Activated naive CD8-positive, alpha-beta T cell treated with anti-CD3 and anti-CD28 coated beads for 36 hours (primary cell): Measurements from ENCODE around the gene SEMA5B. TPM values are rescaled to one million over a fixed set of nuclear protein-coding genes. Genes with fewer than 3 reads are reported as not detected.

ENCODE experiments used
- DNase-seq: peaks from one replicate; pipeline ENCODE4 v3.0.0; 2021
- H3K27ac Mint-ChIP-seq: one replicate; pipeline ENCODE4 v1.8.0; 2022; ENCODE audit warnings: mild to moderate bottlenecking, moderate library complexity, mixed read lengths
- H3K27me3 Mint-ChIP-seq: one replicate; pipeline ENCODE4 v1.8.0; 2022; ENCODE audit warnings: mild to moderate bottlenecking, mixed read lengths
- H3K36me3 Mint-ChIP-seq: one replicate; pipeline ENCODE4 v1.8.0; 2021; ENCODE audit warnings: mild to moderate bottlenecking, mixed read lengths
- H3K4me1 Mint-ChIP-seq: one replicate; pipeline ENCODE4 v1.8.0; 2021; ENCODE audit warnings: mixed read lengths
- H3K4me3 Mint-ChIP-seq: one replicate; pipeline ENCODE4 v1.8.0; 2022; ENCODE audit warnings: mild to moderate bottlenecking, moderate library complexity, mixed read lengths
- H3K9me3 Mint-ChIP-seq: one replicate; pipeline ENCODE4 v1.8.0; 2022; ENCODE audit warnings: mixed read lengths
- total RNA-seq, 2 experiments: library from RNA; stranded (reverse); gene quantifications; one replicate each; pipeline ENCODE4 v1.2.3, GENCODE V29; 2021

Gene SEMA5B
- total RNA-seq, 2 experiments from 2014 or later = not detected

- Mint-ChIP-seq H3K27me3 (peaks cover 57% of the 10 kb centered on the region), H3K27ac (no peak overlapping the region), H3K4me1 (peaks cover 5% of the 10 kb centered on the region), H3K9me3 (no peaks in the 10 kb centered on the region), H3K36me3 (no peaks in the 10 kb centered on the region), H3K4me3 (no peak overlapping the region)
- no peak for DNase-seq
These were observed 111.0 kb downstream of the SEMA5B start for GRCh38 chr3:122916580-122916979.

- H3K27me3 Mint-ChIP-seq = peaks cover 57% of the 10 kb centered on the region
- no peaks in the 10 kb centered on the region for H3K36me3 Mint-ChIP-seq
- no peak overlapping the region for H3K27ac Mint-ChIP-seq
- no peaks in the 10 kb centered on the region for H3K9me3 Mint-ChIP-seq
- no peak for DNase-seq
- H3K4me1 Mint-ChIP-seq = peaks cover 5% of the 10 kb centered on the region
- no peak overlapping the region for H3K4me3 Mint-ChIP-seq
These were observed 111.5 kb downstream of the SEMA5B start for GRCh38 chr3:122916084-122916483.

GRCh38 chr3:122915300-122916055 lies 112.1 kb downstream of the SEMA5B start:
- no peak overlapping the region for H3K4me3 Mint-ChIP-seq
- no peaks in the 10 kb centered on the region for H3K9me3 Mint-ChIP-seq
- H3K4me1 Mint-ChIP-seq = peaks cover 5% of the 10 kb centered on the region
- H3K36me3 Mint-ChIP-seq = no peaks in the 10 kb centered on the region
- no peak overlapping the region for H3K27ac Mint-ChIP-seq
- peaks cover 55% of the 10 kb centered on the region for H3K27me3 Mint-ChIP-seq
- no peak for DNase-seq

GRCh38 chr3:122913539-122914100 lies 113.9 kb downstream of the SEMA5B start:
- Mint-ChIP-seq H3K4me1 (peaks cover 5% of the 10 kb centered on the region), H3K27ac (no peak overlapping the region), H3K36me3 (no peaks in the 10 kb centered on the region), H3K9me3 (no peaks in the 10 kb centered on the region), H3K27me3 (peaks cover 45% of the 10 kb centered on the region), H3K4me3 (no peak overlapping the region)
- DNase-seq = no peak

- Mint-ChIP-seq H3K27ac (no peak overlapping the region), H3K36me3 (no peaks in the 10 kb centered on the region), H3K27me3 (peaks cover 45% of the 10 kb centered on the region), H3K4me3 (no peak overlapping the region), H3K4me1 (peaks cover 5% of the 10 kb centered on the region), H3K9me3 (no peaks in the 10 kb centered on the region)
- no peak for DNase-seq
These were observed 114.6 kb downstream of the SEMA5B start for GRCh38 chr3:122912772-122913538.

- DNase-seq = no peak
- H3K4me3 Mint-ChIP-seq = no peak overlapping the region
- peaks cover 43% of the 10 kb centered on the region for H3K27me3 Mint-ChIP-seq
- no peaks in the 10 kb centered on the region for H3K9me3 Mint-ChIP-seq
- no peak overlapping the region for H3K27ac Mint-ChIP-seq
- no peaks in the 10 kb centered on the region for H3K36me3 Mint-ChIP-seq
- H3K4me1 Mint-ChIP-seq = peaks cover 5% of the 10 kb centered on the region
These were observed 115.7 kb downstream of the SEMA5B start for GRCh38 chr3:122911901-122912300.

- H3K27me3 Mint-ChIP-seq = peaks cover 37% of the 10 kb centered on the region
- H3K27ac Mint-ChIP-seq = no peak overlapping the region
- no peak for DNase-seq
- peaks cover 2% of the 10 kb centered on the region for H3K4me1 Mint-ChIP-seq
- peaks cover 10% of the 10 kb centered on the region for H3K9me3 Mint-ChIP-seq
- no peaks in the 10 kb centered on the region for H3K36me3 Mint-ChIP-seq
- H3K4me3 Mint-ChIP-seq = no peak overlapping the region
These were observed 119.3 kb downstream of the SEMA5B start for GRCh38 chr3:122908251-122908650.

- Mint-ChIP-seq H3K4me1 (peaks cover under 1% of the 10 kb centered on the region), H3K36me3 (no peaks in the 10 kb centered on the region), H3K9me3 (peaks cover 10% of the 10 kb centered on the region), H3K4me3 (no peak overlapping the region), H3K27me3 (peaks cover 35% of the 10 kb centered on the region), H3K27ac (no peak overlapping the region)
- no peak for DNase-seq
These were observed 120.1 kb downstream of the SEMA5B start for GRCh38 chr3:122907471-122907870.

- H3K36me3 Mint-ChIP-seq = no peaks in the 10 kb centered on the region
- peaks cover 10% of the 10 kb centered on the region for H3K9me3 Mint-ChIP-seq
- no peak overlapping the region for H3K4me3 Mint-ChIP-seq
- H3K27ac Mint-ChIP-seq = no peak overlapping the region
- no peak for DNase-seq
- peaks cover 22% of the 10 kb centered on the region for H3K27me3 Mint-ChIP-seq
- no peaks in the 10 kb centered on the region for H3K4me1 Mint-ChIP-seq
These were observed 124.4 kb downstream of the SEMA5B start for GRCh38 chr3:122903171-122903570.

GRCh38 chr3:122902326-122902725 lies 125.2 kb downstream of the SEMA5B start:
- no peaks in the 10 kb centered on the region for H3K4me1 Mint-ChIP-seq
- H3K27me3 Mint-ChIP-seq = peaks cover 22% of the 10 kb centered on the region
- no peak for DNase-seq
- H3K4me3 Mint-ChIP-seq = no peak overlapping the region
- H3K9me3 Mint-ChIP-seq = peaks cover 10% of the 10 kb centered on the region
- H3K27ac Mint-ChIP-seq = no peak overlapping the region
- no peaks in the 10 kb centered on the region for H3K36me3 Mint-ChIP-seq

- Mint-ChIP-seq H3K27ac (no peak overlapping the region), H3K36me3 (no peaks in the 10 kb centered on the region), H3K9me3 (no peaks in the 10 kb centered on the region), H3K27me3 (peaks cover 5% of the 10 kb centered on the region), H3K4me1 (peaks cover 5% of the 10 kb centered on the region), H3K4me3 (no peak overlapping the region)
- DNase-seq = no peak
These were observed 129.3 kb downstream of the SEMA5B start for GRCh38 chr3:122898298-122898697.

GRCh38 chr3:122893754-122894668 lies 133.6 kb downstream of the SEMA5B start:
- Mint-ChIP-seq H3K36me3 (no peaks in the 10 kb centered on the region), H3K9me3 (no peaks in the 10 kb centered on the region), H3K27me3 (peaks cover 5% of the 10 kb centered on the region), H3K27ac (no peak overlapping the region), H3K4me3 (no peak overlapping the region), H3K4me1 (peaks cover 20% of the 10 kb centered on the region)
- DNase-seq = no peak

GRCh38 chr3:122893282-122893681 lies 134.3 kb downstream of the SEMA5B start:
- Mint-ChIP-seq H3K36me3 (no peaks in the 10 kb centered on the region), H3K4me1 (peaks cover 20% of the 10 kb centered on the region), H3K9me3 (no peaks in the 10 kb centered on the region), H3K27ac (no peak overlapping the region), H3K4me3 (no peak overlapping the region), H3K27me3 (no peaks in the 10 kb centered on the region)
- no peak for DNase-seq

- no peaks in the 10 kb centered on the region for H3K27me3 Mint-ChIP-seq
- peaks cover 20% of the 10 kb centered on the region for H3K4me1 Mint-ChIP-seq
- no peak for DNase-seq
- no peaks in the 10 kb centered on the region for H3K9me3 Mint-ChIP-seq
- no peaks in the 10 kb centered on the region for H3K36me3 Mint-ChIP-seq
- no peak overlapping the region for H3K4me3 Mint-ChIP-seq
- no peak overlapping the region for H3K27ac Mint-ChIP-seq
These were observed 135.2 kb downstream of the SEMA5B start for GRCh38 chr3:122892118-122892960.
